H1 (cell line): ENCODE results near the gene ZDHHC17. TPM values are rescaled to one million over a fixed set of nuclear protein-coding genes. Genes with fewer than 3 reads are reported as not detected.

Experiments
- CTCF ChIA-PET: fragments of 300-600 bp; sonication (Branson Sonifier 250); formaldehyde crosslinking; loops from one replicate; lab custom pipeline; 2021; ENCODE audit not compliant: partially characterized antibody; lab: Charles Lee
- POLR2A ChIA-PET: fragments of 300-600 bp; sonication (Branson Sonifier 250); formaldehyde crosslinking; loops from one replicate; lab custom pipeline; 2021; ENCODE audit warnings: inconsistent platforms; ENCODE audit not compliant: partially characterized antibody; lab: Charles Lee
- DNase-seq, 2 experiments: peaks; one replicate each; pipeline versions ENCODE4 v3.0.0 to v3.0.0-alpha.2; 2010 to 2022; ENCODE audit warnings: low spot score in 2 of 2, low read depth in 1 of 2, mixed read lengths in 1 of 2
- FAIRE-seq: peaks from 2 replicates; lab custom pipeline; 2011; peaks lifted over from hg19 to GRCh38; lab: Jason Lieb, UNC
- H2AFZ ChIP-seq: 2 replicates; pipeline ENCODE4 v1.8.1; 2012; ENCODE audit warnings: low read length, inconsistent platforms
- H2AK5ac ChIP-seq: 2 replicates; pipeline ENCODE4 v1.6.1; 2013; ENCODE audit warnings: low read depth, low read length
- H2BK120ac ChIP-seq: replicated peaks from 2 replicates; pipeline ENCODE3; 2013; ENCODE audit warnings: low read depth, low read length, inconsistent platforms
- H2BK12ac ChIP-seq: 2 replicates; pipeline ENCODE4 v1.6.1; 2013; ENCODE audit warnings: low read depth, low read length
- H2BK15ac ChIP-seq: 2 replicates; pipeline ENCODE4 v1.6.1; 2013; ENCODE audit warnings: low read length
- H2BK20ac ChIP-seq: 2 replicates; pipeline ENCODE4 v1.6.1; 2013; ENCODE audit warnings: low read length
- H2BK5ac ChIP-seq: 2 replicates; pipeline ENCODE4 v1.6.1; 2013; ENCODE audit warnings: low read depth, low read length
- H3K14ac ChIP-seq: 2 replicates; pipeline ENCODE4 v1.6.1; 2013; ENCODE audit warnings: inconsistent platforms; ENCODE audit not compliant: insufficient read length
- H3K18ac ChIP-seq: 2 replicates; pipeline ENCODE4 v1.6.1; 2013; ENCODE audit warnings: low read length; ENCODE audit errors: extremely low read depth
- H3K23ac ChIP-seq: 2 replicates; pipeline ENCODE4 v1.6.1; 2013; ENCODE audit warnings: inconsistent platforms; ENCODE audit not compliant: insufficient read length
- H3K23me2 ChIP-seq: 2 replicates; pipeline ENCODE4 v1.6.1; 2013; ENCODE audit warnings: low read depth, low read length
- H3K27ac ChIP-seq: 2 replicates; pipeline ENCODE4 v1.6.1; 2011; ENCODE audit warnings: low read depth, low read length, inconsistent platforms
- H3K27me3 ChIP-seq, 4 experiments: replicated peaks in 1 of 4; 1 replicate in 1 of 4; 2 replicates in 3 of 4; pipeline versions ENCODE4 v1.6.1 to v1.8.1; 2011 to 2013; ENCODE audit warnings: low read length in 3 of 4, mild to moderate bottlenecking in 3 of 4, inconsistent platforms in 2 of 4, mixed read lengths in 2 of 4, moderate library complexity in 1 of 4; ENCODE audit not compliant: control insufficient read depth in 3 of 4, insufficient read depth in 3 of 4; ENCODE audit errors: extremely low read depth in 1 of 4
- H3K36me3 ChIP-seq, 4 experiments: 2 replicates each; pipeline versions ENCODE4 v1.6.1 to v1.8.1; 2011 to 2013; ENCODE audit warnings: mild to moderate bottlenecking in 4 of 4, low read length in 3 of 4, moderate library complexity in 2 of 4, control low read depth in 1 of 4, inconsistent platforms in 1 of 4; ENCODE audit not compliant: insufficient read depth in 4 of 4, control insufficient read depth in 2 of 4
- H3K4ac ChIP-seq: replicated peaks from 2 replicates; pipeline ENCODE3; 2013; ENCODE audit warnings: low read length, low read depth, mixed read lengths, inconsistent platforms; ENCODE audit not compliant: insufficient read length
- H3K4me1 ChIP-seq, 4 experiments: replicated peaks in 1 of 4; 1 replicate in 1 of 4; 2 replicates in 3 of 4; pipeline versions ENCODE4 v1.6.1 to v1.8.1; 2011 to 2013; ENCODE audit warnings: low read length in 3 of 4, inconsistent platforms in 2 of 4, mixed read lengths in 1 of 4; ENCODE audit not compliant: insufficient read depth in 4 of 4, control insufficient read depth in 3 of 4
- H3K4me2 ChIP-seq, 2 experiments: 2 replicates each; pipeline versions ENCODE4 v1.6.1 to v1.8.1; 2011 to 2013; ENCODE audit warnings: low read depth in 2 of 2, low read length in 2 of 2, control low read depth in 1 of 2, inconsistent platforms in 1 of 2, mild to moderate bottlenecking in 1 of 2; ENCODE audit not compliant: insufficient read depth in 1 of 2
- H3K4me3 ChIP-seq, 4 experiments: fragments of 200-600, 300-600 bp in 1 of 4; sonication (generic), shearing (Covaris generic), sonication (Bioruptor Twin) in 1 of 4; 2 replicates each; pipeline versions ENCODE4 v1.5.1 to v1.8.1; 2011 to 2016; ENCODE audit warnings: low read length in 4 of 4, low read depth in 3 of 4, control low read depth in 2 of 4, inconsistent platforms in 2 of 4, mild to moderate bottlenecking in 2 of 4, mixed read lengths in 1 of 4, moderate library complexity in 1 of 4; ENCODE audit not compliant: insufficient read depth in 2 of 4; ENCODE audit errors: extremely low read depth in 1 of 4
- H3K56ac ChIP-seq: replicated peaks from 2 replicates; pipeline ENCODE3; 2013; ENCODE audit warnings: low read depth, mild to moderate bottlenecking, mixed read lengths, low read length, inconsistent platforms; ENCODE audit not compliant: insufficient read length
- H3K79me1 ChIP-seq: 2 replicates; pipeline ENCODE4 v1.6.1; 2013; ENCODE audit warnings: low read depth, low read length, control low read depth
- H3K79me2 ChIP-seq, 2 experiments: 2 replicates each; pipeline versions ENCODE4 v1.6.1 to v1.8.1; 2012 to 2013; ENCODE audit warnings: low read length in 2 of 2, mild to moderate bottlenecking in 2 of 2, inconsistent platforms in 1 of 2; ENCODE audit not compliant: insufficient read depth in 2 of 2, control insufficient read depth in 1 of 2
- H3K9ac ChIP-seq, 4 experiments: replicated peaks in 1 of 4; 1 replicate in 1 of 4; 2 replicates in 3 of 4; pipeline versions ENCODE4 v1.6.1 to v1.8.1; 2011 to 2013; ENCODE audit warnings: low read depth in 3 of 4, low read length in 3 of 4, control low read depth in 2 of 4, mild to moderate bottlenecking in 2 of 4, moderate library complexity in 2 of 4, inconsistent platforms in 1 of 4; ENCODE audit errors: extremely low read depth in 1 of 4
- H3K9me3 ChIP-seq, 2 experiments: 2 replicates each; pipeline versions ENCODE4 v1.6.1 to v1.8.1; 2012 to 2013; ENCODE audit warnings: mild to moderate bottlenecking in 2 of 2, moderate library complexity in 2 of 2, control low read depth in 1 of 2, inconsistent platforms in 1 of 2, low read depth in 1 of 2, low read length in 1 of 2, mixed read lengths in 1 of 2; ENCODE audit not compliant: insufficient read depth in 2 of 2
- H4K20me1 ChIP-seq, 2 experiments: replicated peaks in 1 of 2; 2 replicates each; pipeline versions ENCODE3 to v1.8.1; 2011 to 2013; ENCODE audit warnings: inconsistent platforms in 2 of 2, low read length in 2 of 2, mild to moderate bottlenecking in 1 of 2; ENCODE audit not compliant: insufficient read depth in 2 of 2, control insufficient read depth in 1 of 2
- H4K5ac ChIP-seq: 2 replicates; pipeline ENCODE4 v1.6.1; 2013; ENCODE audit warnings: low read length, low read depth, mixed read lengths, inconsistent platforms; ENCODE audit not compliant: insufficient read length
- H4K8ac ChIP-seq: 2 replicates; pipeline ENCODE4 v1.8.0; 2013; ENCODE audit warnings: mild to moderate bottlenecking, moderate library complexity, low read length, inconsistent platforms; ENCODE audit not compliant: insufficient read depth; ENCODE audit errors: extremely low read depth
- H4K91ac ChIP-seq: replicated peaks from 2 replicates; pipeline ENCODE3; 2013; ENCODE audit warnings: low read length, mixed read lengths, inconsistent platforms; ENCODE audit not compliant: insufficient read length
- GABPA ChIP-seq: IDR thresholded peaks from 2 replicates; pipeline ENCODE4 v1.6.1; 2011; ENCODE audit warnings: mild to moderate bottlenecking, low read length, moderate library complexity, borderline replicate concordance; ENCODE audit not compliant: insufficient read depth
- RAD21 ChIP-seq, 2 experiments: IDR thresholded peaks in 1 of 2; conservative IDR thresholded peaks in 1 of 2; 2 replicates each; pipeline ENCODE4 v1.6.1; 2011; ENCODE audit warnings: low read depth in 2 of 2, low read length in 2 of 2, improper control_type of control experiment in 1 of 2, inconsistent platforms in 1 of 2, mild to moderate bottlenecking in 1 of 2, moderate library complexity in 1 of 2
- RNF2 ChIP-seq: fragments of 200-900, 300-1000 bp; sonication (generic); IDR thresholded peaks from 2 replicates; pipeline ENCODE4 v1.7.1; 2016; ENCODE audit warnings: borderline replicate concordance, low read depth, mild to moderate bottlenecking, antibody characterized with exemption, low read length; ENCODE audit not compliant: poor library complexity, severe bottlenecking; ENCODE audit errors: missing control alignments
- WGBS, 2 experiments: shearing (Covaris generic) in 1 of 2; methylation state at CpG; one replicate each; pipeline versions ENCODE4 v1.1.6 to v1.1.7; 2013 to 2015; ENCODE audit warnings: low lambda C conversion rate in 2 of 2, mixed read lengths in 2 of 2, inconsistent platforms in 1 of 2, low coverage in 1 of 2, missing lambda C conversion rate in 1 of 2; ENCODE audit not compliant: insufficient replicate concordance in 2 of 2, insufficient coverage in 1 of 2, insufficient read length in 1 of 2; ENCODE audit errors: extremely low coverage in 1 of 2, missing lambda C conversion rate in 1 of 2; 5-methylcytosine and 5-hydroxymethylcytosine counted together
- polyA plus RNA-seq, 7 experiments: library from polyadenylated mRNA; depleted of rRNA in 3 of 7; stranded (reverse) in 5 of 7; unstranded in 2 of 7; fragments of >200 nt in 5 of 7; fragments of 200-250 nt in 2 of 7; gene quantifications; 1 replicate in 5 of 7; 2 replicates in 1 of 7; 4 replicates in 1 of 7; pipeline versions ENCODE4 v1.2.1 to v1.2.3, GENCODE V29; 2011 to 2013; ENCODE audit warnings: missing spikeins in 2 of 7, mixed read lengths in 2 of 7
- total RNA-seq: library from RNA; stranded (reverse); fragmentation: NEBNext Ultra II Directional; extraction: Animal tissue kit (Norgen Biotek cat#: 25700); gene quantifications from 2 replicates; pipeline ENCODE4 v1.2.1, GENCODE V29; 2021

Gene ZDHHC17
- total and polyA plus RNA-seq, 2 of the 8 experiments (the other 6 are each of a cell fraction or from before 2014, with no cell fraction given), result 27.6 to 28.9 TPM

DNA sequence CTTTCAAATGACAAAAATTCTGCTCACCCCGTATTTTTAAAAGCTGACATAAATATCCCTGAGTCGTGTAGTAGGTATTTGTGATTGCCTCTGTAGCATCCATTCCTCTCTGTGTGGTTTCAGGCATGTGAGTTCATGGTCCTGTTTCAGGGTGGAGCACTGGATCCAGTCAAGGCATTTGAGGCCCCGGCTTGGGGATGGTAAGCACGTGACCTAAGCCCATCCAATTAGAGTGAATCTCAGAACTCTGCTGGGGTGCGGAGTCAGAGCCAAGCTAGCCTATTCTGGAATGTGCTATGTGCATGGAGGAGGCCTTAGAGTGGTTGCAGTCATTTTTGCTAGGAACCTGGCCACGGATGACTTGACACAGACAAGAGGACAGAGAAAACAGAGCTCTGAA is 119.2 kb downstream of the ZDHHC17 start:
- H4K5ac ChIP-seq, result no peak overlapping the region
- no peak overlapping the region for H3K56ac ChIP-seq
- H2BK120ac ChIP-seq, result no peak overlapping the region
- H3K18ac ChIP-seq, result no peak overlapping the region
- H3K23ac ChIP-seq, result no peak overlapping the region
- H3K27me3 ChIP-seq, result no peaks in the 10 kb centered on the region
- TF ChIP-seq RAD21 (IDR thresholded peaks at IDR 0.05 in 1 of 2, conservative IDR thresholded peaks at IDR 0.05 in 1 of 2; ENCODE audit: low read depth in 2 of 2, low read length in 2 of 2) (no peak), RNF2 (no peak), GABPA (no peak)
- ChIA-PET CTCF (interaction anchor here (0.6 to 2.6 kb wide), 6 partner anchors 9 to 250 kb away, joined by 3 to 8 read pairs (median 6); no protein-coding TSS in a partner anchor), POLR2A (interaction anchor here (1.1 kb wide), 1 partner anchor 9 kb away, joined by 3 read pairs; no protein-coding TSS in a partner anchor)
- H2AFZ ChIP-seq, result no peak overlapping the region
- peaks cover 0 to 5% (median 3%) of the 10 kb centered on the region in 4 experiments; a peak in 5 of 7 replicates for H3K4me1 ChIP-seq
- H4K8ac ChIP-seq, result no peak overlapping the region
- H2BK12ac ChIP-seq, result no peak overlapping the region
- H3K14ac ChIP-seq, result no peak overlapping the region
- no peak overlapping the region for H2AK5ac ChIP-seq
- H2BK5ac ChIP-seq, result no peak overlapping the region
- H3K4me2 ChIP-seq, result no peak overlapping the region
- no peaks in the 10 kb centered on the region for H3K36me3 ChIP-seq
- 91% methylated on average over 6 of the region's 6 CpGs; no CpG with 5 or more reads in 1 of the 2 experiments for WGBS, 2 experiments
- no peak overlapping the region for H2BK15ac ChIP-seq
- H3K79me2 ChIP-seq, result no peaks in the 10 kb centered on the region; a peak in 1 of 4 replicates
- H3K9me3 ChIP-seq, result no peaks in the 10 kb centered on the region
- no peaks in the 10 kb centered on the region for H3K79me1 ChIP-seq
- H2BK20ac ChIP-seq, result no peak overlapping the region
- no peak overlapping the region for H3K9ac ChIP-seq
- DNase-seq (no peak), FAIRE-seq (no peak)
- H3K4ac ChIP-seq, result no peak overlapping the region
- no peak overlapping the region for H4K91ac ChIP-seq
- no peak overlapping the region for H3K4me3 ChIP-seq
- H3K23me2 ChIP-seq, result peaks cover 2% of the 10 kb centered on the region; the same call in 1 of the 2 replicates
- no peaks in the 10 kb centered on the region for H4K20me1 ChIP-seq
- H3K27ac ChIP-seq, result no peak overlapping the region
